ENCODE measurements around the gene KANK4. TPM values are rescaled to one million over a fixed set of nuclear protein-coding genes. Genes with fewer than 3 reads are reported as not detected.

The KANK4 gene
- total RNA-seq, 1 experiment from 2014 or later, result 59.7 TPM

DNA sequence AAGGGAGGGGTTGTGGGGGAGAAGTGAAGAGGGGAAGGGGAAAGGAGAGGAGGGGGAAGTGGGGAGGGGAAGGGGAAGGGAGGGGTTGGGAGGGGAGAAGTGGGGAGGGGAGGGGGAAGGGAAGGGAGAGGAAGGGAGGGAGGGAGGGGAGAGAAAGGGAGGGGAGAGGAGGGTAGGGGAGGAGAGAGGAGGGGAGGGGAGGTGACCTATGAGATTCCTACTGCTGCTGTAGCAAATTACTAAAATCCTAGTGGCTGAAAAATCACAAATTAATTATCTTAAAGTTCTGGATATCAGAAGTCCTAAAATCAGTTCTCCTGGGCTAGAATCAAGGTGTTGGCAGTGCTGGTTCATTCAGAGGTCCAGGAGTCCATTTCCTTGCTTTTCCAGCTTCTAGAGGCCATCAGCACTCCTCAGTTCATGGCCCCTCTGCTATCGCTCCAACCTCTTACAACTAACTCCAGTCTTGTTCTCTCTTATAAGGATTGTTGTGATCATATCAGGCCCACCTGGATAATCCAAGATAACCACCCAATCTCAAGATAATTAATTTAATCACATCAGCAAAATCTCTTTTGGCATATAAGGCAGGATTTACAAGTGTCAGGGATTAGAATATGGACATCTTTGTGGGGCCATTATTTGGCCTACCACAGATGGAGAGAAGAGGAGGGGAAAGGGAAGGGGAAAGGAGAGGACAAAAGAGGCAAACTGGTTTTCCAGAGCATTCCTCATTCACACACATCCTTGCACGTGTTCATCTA is 30.4 kb upstream of the KANK4 start:
- no peaks in the 10 kb centered on the region for H3K27me3 ChIP-seq
- no peak overlapping the region for H3K27ac ChIP-seq
- no peak overlapping the region for H3K4me3 ChIP-seq
- no peaks in the 10 kb centered on the region for H3K9me3 ChIP-seq (replicated peaks)
- H3K36me3 ChIP-seq, result no peaks in the 10 kb centered on the region
- H3K4me1 ChIP-seq, result peaks cover 25% of the 10 kb centered on the region
- DNase-seq, result no peak

DNA sequence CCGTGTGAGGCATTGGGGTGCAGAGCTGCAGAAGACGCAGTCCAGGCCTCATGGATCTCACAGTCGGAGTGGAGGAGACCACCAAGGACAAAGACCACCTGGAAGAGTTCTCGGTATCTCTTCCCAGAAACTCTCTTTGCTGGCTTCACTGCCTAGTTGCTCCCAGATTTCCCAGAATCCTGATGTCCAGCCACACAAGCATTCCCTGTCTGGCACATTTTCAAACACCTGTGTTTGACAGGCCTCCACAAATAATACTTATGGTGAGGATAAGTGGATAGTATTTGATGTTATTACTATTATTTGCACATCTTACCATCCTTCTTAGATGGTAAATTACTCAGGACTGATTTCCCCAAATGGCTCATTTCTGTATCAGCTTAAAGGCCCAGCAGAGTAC is 27.7 kb upstream of the KANK4 start:
- no peak for DNase-seq
- H3K36me3 ChIP-seq, result no peaks in the 10 kb centered on the region
- no peaks in the 10 kb centered on the region for H3K27me3 ChIP-seq

DNA sequence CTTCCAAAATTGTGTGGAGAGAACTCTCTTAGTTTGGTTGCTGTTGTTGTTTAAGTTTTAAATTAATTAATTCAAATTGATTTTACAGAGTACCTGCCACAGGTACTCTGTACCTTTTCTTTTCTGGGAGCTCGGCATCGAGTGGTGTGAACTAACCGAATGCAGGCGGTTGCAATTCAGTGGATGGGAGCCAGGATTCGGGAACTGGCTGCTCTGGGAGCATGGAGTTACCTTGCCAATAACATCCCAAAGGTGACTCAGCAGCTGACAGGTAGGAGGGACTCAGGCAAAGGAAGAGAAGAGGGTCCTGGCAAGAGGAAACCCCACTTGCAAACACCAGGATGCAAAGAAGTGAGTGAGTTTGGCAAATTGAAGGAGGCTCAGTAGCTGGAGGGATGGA is 24.7 kb upstream of the KANK4 start:
- no peak for DNase-seq
- no peaks in the 10 kb centered on the region for H3K9me3 ChIP-seq (replicated peaks)
- peaks cover 15% of the 10 kb centered on the region for H3K4me1 ChIP-seq
- H3K4me3 ChIP-seq, result no peak overlapping the region
- no peak overlapping the region for H3K27ac ChIP-seq
- no peaks in the 10 kb centered on the region for H3K27me3 ChIP-seq
- no peaks in the 10 kb centered on the region for H3K36me3 ChIP-seq

More for the DNA sequence above, 27.7 kb upstream of the KANK4 start:
- no peak overlapping the region for H3K4me3 ChIP-seq
- no peak overlapping the region for H3K27ac ChIP-seq
- no peaks in the 10 kb centered on the region for H3K9me3 ChIP-seq (replicated peaks)
- H3K4me1 ChIP-seq, result peaks cover 11% of the 10 kb centered on the region

DNA sequence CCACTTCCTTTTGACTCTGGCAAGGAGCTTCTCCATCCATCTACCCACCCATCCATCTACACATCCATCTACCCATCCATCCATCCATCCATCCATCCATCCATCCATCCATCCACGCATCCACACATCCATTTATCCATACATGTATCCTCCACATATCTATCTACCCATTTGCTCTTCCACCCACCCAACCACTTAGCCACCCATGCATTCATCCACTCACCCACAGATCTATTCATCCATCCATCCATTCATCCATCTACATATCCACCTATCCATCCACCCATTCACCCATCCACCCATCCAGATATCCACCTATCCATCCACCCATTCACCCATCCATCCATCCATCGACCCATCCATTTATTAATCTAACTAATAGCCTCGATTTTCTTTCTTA is 23.0 kb upstream of the KANK4 start:
- no peak for DNase-seq
- peaks cover 17% of the 10 kb centered on the region for H3K4me1 ChIP-seq
- H3K27ac ChIP-seq, result no peak overlapping the region
- no peaks in the 10 kb centered on the region for H3K36me3 ChIP-seq
- no peaks in the 10 kb centered on the region for H3K27me3 ChIP-seq
- no peaks in the 10 kb centered on the region for H3K9me3 ChIP-seq (replicated peaks)
- H3K4me3 ChIP-seq, result no peak overlapping the region

DNA sequence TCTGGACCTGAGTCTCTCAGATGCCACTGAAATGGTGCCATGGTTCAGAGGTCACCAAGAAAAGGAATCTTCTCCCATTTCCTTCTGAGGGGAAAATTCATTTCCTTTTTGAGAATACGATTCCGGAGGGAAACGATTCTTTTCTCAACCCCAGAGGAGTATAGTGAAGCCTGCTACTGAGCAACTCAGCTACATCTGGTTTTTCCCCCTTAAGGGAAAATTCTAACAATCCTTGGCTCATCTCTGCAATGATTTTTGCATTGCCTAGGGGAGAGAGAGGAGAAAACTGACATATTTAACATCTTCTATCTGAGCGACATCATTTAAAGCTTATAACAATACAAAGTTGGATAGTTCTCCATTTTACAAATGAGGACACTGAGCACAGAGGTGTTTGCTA is 22.4 kb upstream of the KANK4 start:
- no peaks in the 10 kb centered on the region for H3K9me3 ChIP-seq (replicated peaks)
- H3K27ac ChIP-seq, result no peak overlapping the region
- no peaks in the 10 kb centered on the region for H3K27me3 ChIP-seq
- DNase-seq, result no peak
- H3K36me3 ChIP-seq, result no peaks in the 10 kb centered on the region
- H3K4me1 ChIP-seq, result peaks cover 16% of the 10 kb centered on the region
- H3K4me3 ChIP-seq, result no peak overlapping the region

DNA sequence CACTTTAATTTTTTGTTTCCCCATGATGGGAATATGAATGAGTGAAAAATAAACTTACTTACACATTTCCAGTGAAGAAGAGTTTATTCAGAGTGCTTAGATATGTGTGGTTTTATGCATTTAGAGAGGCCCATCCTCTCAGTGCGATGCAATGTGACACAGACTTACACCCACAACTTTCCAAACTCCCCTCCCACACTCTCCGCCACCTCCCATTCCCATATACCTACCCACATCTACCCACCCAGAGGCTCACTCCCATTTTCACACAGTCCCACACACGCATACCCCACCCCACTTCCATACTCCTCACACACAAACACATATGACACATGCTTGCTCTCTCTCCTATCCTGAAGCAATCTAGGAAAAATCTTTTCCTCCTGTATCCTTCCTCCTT is 21.9 kb upstream of the KANK4 start:
- DNase-seq, result no peak
- no peak overlapping the region for H3K4me3 ChIP-seq
- no peak overlapping the region for H3K27ac ChIP-seq
- peaks cover 16% of the 10 kb centered on the region for H3K4me1 ChIP-seq
- H3K9me3 ChIP-seq (replicated peaks), result no peaks in the 10 kb centered on the region
- no peaks in the 10 kb centered on the region for H3K36me3 ChIP-seq
- H3K27me3 ChIP-seq, result no peaks in the 10 kb centered on the region

DNA sequence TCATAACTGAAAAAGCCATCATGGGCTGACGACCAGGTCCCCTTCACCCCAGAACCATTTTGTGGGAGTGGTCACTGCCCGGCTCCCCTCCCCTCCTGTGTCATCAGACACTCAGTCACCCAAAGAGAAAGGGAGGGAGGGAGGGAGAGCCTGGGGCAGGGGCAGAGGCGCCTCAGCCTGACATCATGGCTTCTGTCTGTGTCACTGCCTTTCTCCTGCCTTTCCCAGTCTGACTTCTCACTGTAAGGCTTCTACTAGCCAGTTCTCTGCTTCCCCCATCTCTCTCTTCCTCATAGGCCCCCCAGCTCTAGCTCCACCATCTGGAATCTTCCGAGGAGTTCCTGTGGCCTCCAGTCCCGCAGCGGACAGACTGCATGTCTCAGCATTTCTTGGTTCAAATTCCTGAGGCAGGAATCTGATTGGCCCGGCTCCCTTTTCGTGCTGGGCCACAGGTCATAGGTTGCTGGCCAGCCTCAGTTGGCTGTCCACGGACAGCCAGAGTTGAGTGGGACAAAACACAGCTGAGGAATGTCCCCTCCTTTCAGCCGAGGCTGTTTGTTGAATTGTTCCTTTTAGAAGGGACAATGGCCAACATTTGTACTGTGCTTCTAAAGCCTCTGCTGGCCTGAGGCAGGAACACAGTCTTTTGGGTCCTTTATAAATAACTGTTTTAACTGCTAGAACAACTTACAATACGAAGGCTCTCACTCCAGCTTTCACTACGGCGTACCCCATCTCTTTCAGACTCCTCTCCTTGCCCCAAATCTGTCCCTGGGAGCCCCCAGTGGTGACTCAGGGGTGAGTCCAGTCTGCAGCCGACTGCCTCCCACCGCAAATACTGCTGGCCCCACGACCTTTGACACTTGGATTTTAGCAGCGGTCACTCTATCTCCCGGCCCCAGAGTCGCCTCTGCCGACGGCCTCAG is 18.7 kb upstream of the KANK4 start:
- no peaks in the 10 kb centered on the region for H3K27me3 ChIP-seq
- DNase-seq, result no peak
- no peaks in the 10 kb centered on the region for H3K36me3 ChIP-seq
- H3K4me3 ChIP-seq, result no peak overlapping the region
- no peaks in the 10 kb centered on the region; the same call in 1 of the 2 replicates for H3K9me3 ChIP-seq (replicated peaks)
- H3K4me1 ChIP-seq, result peaks cover 16% of the 10 kb centered on the region
- H3K27ac ChIP-seq, result no peak overlapping the region

DNA sequence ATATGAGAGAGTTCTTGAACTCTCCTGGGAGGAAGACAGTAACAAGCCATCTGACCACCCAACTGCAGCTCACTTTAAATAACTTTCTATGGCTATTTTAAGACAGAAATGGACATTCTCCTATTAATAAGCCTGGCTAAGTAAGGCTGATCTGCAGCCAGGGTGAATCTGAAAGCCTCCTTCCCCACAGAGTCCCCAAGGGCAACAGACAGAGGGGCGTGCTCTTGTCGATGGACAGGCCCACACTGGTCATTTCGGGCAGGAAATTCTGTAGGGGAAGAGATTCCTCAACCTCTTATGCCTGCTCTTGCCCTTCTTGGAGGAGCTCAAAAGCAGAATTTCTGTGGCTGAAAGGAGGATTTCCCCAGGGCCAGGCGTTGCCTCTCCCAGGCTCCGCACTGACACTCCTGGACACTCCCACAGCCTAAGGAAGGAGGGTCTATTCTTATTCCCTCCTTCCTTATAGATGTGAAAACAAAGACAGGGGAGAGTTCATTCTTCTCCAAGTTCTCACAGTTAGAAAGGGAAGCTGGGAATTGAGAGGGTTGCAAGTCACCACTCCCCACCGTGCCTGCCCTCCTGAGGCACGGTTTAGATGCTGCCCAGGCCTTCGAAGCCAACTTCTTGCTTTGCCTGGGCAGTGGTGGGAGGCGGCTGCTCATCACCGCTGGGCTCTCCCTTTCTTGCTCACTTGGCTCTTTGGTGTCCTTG is 17.9 kb upstream of the KANK4 start:
- Histone ChIP-seq H3K4me1 (peaks cover 16% of the 10 kb centered on the region), H3K36me3 (no peaks in the 10 kb centered on the region), H3K4me3 (no peak overlapping the region), H3K27ac (no peak overlapping the region), H3K27me3 (no peaks in the 10 kb centered on the region), H3K9me3 (replicated peaks) (no peaks in the 10 kb centered on the region; the same call in 1 of the 2 replicates)
- no peak for DNase-seq

DNA sequence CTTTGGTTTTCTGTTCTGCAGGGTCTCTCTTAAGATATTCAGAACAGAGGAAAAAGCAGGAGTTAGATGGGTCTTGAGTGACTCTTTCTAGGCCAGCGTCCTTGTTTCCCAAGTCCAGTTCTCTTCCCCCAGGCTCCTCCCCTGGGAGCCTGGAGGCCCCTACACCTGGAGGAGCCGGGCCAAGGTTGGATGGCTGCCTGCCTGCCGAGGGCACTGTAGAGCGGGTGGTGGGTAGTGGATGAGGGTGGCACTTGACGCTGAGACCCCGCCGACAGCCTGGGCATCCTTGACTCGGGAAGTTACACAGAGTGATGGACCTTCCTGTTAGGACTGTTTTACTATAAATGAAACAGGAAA is 17.4 kb upstream of the KANK4 start:
- no peak overlapping the region for H3K27ac ChIP-seq
- H3K36me3 ChIP-seq, result no peaks in the 10 kb centered on the region
- DNase-seq, result no peak
- no peaks in the 10 kb centered on the region; the same call in 1 of the 2 replicates for H3K9me3 ChIP-seq (replicated peaks)
- H3K4me3 ChIP-seq, result no peak overlapping the region
- H3K27me3 ChIP-seq, result no peaks in the 10 kb centered on the region
- peaks cover 16% of the 10 kb centered on the region for H3K4me1 ChIP-seq

DNA sequence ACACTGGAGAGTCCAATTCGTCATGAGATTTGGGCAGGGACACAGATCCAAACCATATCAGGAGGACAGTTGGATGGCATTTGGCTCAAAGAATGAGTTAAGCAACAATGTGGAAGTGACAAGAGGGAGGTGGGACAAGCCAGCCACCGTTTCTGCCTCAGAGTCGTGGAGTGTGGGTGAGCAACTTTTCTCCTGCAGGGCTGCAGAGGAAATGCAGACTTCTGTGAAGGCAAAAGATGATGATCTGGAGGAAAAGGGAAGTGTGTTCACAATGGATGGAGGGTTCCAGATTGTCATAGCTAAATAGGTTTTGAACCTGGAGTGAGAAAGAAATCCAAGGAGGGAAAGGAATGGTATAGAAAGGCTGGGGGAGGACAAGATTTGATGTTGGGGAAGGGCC is 16.4 kb upstream of the KANK4 start:
- H3K27ac ChIP-seq, result no peak overlapping the region
- H3K4me1 ChIP-seq, result peaks cover 16% of the 10 kb centered on the region
- no peak overlapping the region for H3K4me3 ChIP-seq
- no peaks in the 10 kb centered on the region for H3K36me3 ChIP-seq
- H3K9me3 ChIP-seq (replicated peaks), result no peaks in the 10 kb centered on the region; the same call in 1 of the 2 replicates
- DNase-seq, result no peak
- no peaks in the 10 kb centered on the region for H3K27me3 ChIP-seq

DNA sequence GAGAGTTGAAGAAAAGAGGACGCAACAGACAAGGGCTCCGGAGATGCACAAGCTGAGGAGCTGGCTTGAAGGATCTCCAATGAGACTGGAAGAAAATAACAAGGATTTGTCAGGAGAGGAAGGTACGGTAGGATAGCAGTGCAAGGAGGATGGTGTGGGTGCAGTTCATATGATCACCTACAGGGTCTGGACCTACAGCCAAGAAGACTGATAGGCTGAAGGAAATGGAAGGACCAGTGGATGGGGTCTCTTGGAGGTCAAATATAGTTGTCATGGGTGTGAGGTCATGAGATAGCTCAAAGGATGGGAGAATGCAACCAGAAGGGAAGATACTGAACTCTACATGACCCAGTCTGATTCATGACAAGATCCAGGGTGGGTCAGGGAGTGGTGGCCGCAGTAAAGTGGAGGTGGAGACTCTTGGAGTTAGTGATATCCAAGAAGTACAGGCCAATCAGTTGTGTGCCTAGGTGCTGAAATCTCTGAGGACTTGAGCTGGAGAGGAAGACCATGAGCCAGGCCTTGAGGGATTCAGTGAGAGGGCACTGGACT is 15.3 kb upstream of the KANK4 start:
- Histone ChIP-seq H3K4me1 (peaks cover 16% of the 10 kb centered on the region), H3K27me3 (no peaks in the 10 kb centered on the region), H3K27ac (no peak overlapping the region), H3K36me3 (no peaks in the 10 kb centered on the region), H3K9me3 (replicated peaks) (no peaks in the 10 kb centered on the region; the same call in 1 of the 2 replicates), H3K4me3 (no peak overlapping the region)
- no peak for DNase-seq

DNA sequence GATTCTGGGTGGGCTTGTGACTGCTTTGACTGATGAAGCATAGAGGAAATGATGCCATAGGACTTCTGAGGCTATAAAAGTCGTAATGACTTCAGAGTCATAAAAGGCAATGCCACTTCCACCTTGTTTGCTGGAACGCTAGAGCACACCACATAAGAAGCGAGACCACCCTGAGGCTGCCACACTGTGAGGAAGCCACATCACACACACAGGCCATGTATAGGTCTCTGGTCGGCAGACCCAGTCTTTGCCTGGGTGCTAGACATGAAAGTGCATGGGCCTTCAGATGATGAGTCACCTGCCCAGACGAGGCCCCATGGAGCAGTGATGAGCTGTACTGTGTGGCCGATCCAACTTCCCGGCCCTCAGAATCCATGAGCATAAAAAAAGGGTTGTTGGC is 14.2 kb upstream of the KANK4 start:
- DNase-seq, result peak in 1 of 2 experiments; percentile 26
- Histone ChIP-seq H3K36me3 (no peaks in the 10 kb centered on the region), H3K4me1 (peaks cover 15% of the 10 kb centered on the region), H3K27me3 (no peaks in the 10 kb centered on the region), H3K27ac (no peak overlapping the region), H3K9me3 (replicated peaks) (no peaks in the 10 kb centered on the region; the same call in 1 of the 2 replicates), H3K4me3 (no peak overlapping the region)

DNA sequence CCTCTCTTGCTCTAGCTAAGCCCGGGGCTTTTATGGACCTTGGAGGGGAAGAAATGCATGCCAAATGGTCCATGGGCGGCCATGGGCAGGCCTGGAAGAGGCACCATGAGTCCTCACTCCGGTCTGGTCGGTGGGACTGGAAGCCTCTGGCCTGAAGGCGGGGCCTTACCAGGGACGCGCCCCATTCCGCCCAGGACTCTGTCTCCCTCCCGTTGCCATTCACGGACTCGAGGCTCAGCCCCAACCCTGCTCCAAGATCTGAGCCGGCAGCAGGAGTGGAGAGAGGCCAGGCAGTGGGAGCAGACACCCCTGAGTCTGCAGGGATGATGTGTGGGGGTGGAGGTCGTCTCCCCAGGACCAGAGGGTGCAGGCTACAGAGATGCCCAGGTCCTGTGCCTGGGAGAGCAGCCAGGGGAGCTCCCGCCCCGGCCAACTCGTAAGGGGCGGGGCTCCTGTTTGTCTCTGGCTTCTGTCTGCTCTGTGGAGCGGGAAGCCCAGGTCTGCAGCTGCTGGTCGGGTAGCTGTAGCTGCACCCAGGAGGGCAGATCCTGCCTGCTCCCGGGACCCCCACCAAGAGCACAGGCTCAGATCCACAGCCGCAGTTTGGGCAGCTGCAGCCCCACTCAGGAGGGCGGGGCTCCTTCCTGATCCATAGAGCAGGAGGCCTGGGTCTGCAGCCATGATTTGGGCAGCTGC is 8.3 kb upstream of the KANK4 start:
- H3K36me3 ChIP-seq, result no peaks in the 10 kb centered on the region
- peak overlapping the region; percentile 48 for H3K4me3 ChIP-seq
- no peaks in the 10 kb centered on the region for H3K9me3 ChIP-seq (replicated peaks)
- peak overlapping the region; percentile 97 for H3K27ac ChIP-seq
- H3K4me1 ChIP-seq, result peaks cover 27% of the 10 kb centered on the region
- peak; percentile 99 for DNase-seq
- no peaks in the 10 kb centered on the region for H3K27me3 ChIP-seq

DNA sequence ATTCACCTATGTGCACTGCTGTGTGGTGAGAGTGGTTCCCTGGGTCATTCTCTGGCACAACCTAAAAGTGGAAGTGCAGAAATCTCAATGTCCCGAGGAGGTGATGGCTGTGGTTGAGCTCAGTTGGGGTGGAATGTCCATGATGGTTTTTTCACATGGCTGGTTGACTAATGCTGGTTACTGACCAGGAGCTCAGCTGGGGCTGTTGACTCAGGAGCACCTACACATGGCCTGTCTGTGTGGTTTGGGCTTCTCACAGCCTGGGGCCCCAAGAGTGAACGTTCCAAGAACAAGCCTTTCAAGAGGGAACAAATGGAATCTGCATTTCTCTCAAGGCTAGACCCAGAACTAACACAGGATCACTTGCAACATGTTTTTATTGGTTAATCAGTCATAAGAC is 6.4 kb upstream of the KANK4 start:
- 0 out of 2 replicates have a peak overlapping the region, but pooled peaks have one; percentile 4 for H3K27ac ChIP-seq
- no peaks in the 10 kb centered on the region for H3K36me3 ChIP-seq
- no peaks in the 10 kb centered on the region for H3K9me3 ChIP-seq (replicated peaks)
- no peak for DNase-seq
- H3K4me3 ChIP-seq, result no peak overlapping the region
- peaks cover 31% of the 10 kb centered on the region for H3K4me1 ChIP-seq
- no peaks in the 10 kb centered on the region for H3K27me3 ChIP-seq
